ENCODE results near the gene SUGP1.

DNA sequence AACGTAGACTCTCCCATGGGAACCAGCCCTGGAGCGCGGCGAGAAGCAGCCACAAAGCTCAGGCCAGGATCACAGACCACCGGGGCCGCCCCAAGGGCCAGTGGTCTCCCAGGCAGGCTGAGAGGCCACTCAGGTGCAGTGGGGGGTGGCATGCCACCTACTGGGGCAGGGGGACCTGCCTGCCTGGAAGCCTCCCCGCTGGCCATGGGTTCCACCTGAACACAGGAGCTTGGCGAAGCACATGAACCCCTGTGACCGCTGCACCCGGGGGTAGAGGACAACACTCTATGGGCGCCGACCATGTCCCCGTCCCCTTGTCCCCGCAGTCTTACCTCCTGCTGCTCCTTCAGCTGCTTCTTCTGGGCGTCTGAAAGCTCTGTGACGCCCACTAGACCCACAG is 40.5 kb downstream of the SUGP1 start:
- TF ChIP-seq, protein P1, sequence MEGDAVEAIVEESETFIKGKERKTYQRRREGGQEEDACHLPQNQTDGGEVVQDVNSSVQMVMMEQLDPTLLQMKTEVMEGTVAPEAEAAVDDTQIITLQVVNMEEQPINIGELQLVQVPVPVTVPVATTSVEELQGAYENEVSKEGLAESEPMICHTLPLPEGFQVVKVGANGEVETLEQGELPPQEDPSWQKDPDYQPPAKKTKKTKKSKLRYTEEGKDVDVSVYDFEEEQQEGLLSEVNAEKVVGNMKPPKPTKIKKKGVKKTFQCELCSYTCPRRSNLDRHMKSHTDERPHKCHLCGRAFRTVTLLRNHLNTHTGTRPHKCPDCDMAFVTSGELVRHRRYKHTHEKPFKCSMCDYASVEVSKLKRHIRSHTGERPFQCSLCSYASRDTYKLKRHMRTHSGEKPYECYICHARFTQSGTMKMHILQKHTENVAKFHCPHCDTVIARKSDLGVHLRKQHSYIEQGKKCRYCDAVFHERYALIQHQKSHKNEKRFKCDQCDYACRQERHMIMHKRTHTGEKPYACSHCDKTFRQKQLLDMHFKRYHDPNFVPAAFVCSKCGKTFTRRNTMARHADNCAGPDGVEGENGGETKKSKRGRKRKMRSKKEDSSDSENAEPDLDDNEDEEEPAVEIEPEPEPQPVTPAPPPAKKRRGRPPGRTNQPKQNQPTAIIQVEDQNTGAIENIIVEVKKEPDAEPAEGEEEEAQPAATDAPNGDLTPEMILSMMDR (IDR thresholded peaks at IDR 0.05; ENCODE audit: borderline replicate concordance, extremely low read depth, low read length, poor library complexity, severe bottlenecking), result no peak
- no peak for TF ChIP-seq EZH2 (IDR thresholded peaks at IDR 0.05; ENCODE audit: borderline replicate concordance, low read depth, low read length, severe bottlenecking)

Measured in DND-41 (cell line).